DMS79 (cell line): ENCODE measurements around the gene PRR5.

Source experiments
- DNase-seq: peaks from one replicate; lab custom pipeline; 2025; lab: John Stamatoyannopoulos, UW

The PRR5 gene

DNA sequence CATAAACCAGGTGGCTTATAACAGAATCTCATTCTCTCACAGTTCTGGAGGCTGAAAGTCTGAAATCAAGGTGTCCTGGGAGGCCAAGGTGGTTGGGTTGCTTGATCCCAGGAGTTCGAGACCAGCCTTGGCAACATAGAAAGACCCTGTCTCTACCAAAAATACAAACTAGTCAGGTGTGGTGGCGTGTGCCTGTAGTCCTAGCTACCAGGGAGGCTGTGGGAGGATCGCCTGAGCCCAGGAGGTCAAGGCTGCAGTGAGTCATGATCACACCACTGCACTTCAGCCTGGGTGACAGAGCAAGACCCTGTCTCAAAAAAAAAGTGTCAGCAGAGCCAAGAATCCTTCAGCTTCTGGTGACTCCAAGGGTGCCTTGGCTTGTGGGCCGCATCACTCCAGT lies 8.9 kb upstream of the PRR5 start:
- no peak for DNase-seq

DNA sequence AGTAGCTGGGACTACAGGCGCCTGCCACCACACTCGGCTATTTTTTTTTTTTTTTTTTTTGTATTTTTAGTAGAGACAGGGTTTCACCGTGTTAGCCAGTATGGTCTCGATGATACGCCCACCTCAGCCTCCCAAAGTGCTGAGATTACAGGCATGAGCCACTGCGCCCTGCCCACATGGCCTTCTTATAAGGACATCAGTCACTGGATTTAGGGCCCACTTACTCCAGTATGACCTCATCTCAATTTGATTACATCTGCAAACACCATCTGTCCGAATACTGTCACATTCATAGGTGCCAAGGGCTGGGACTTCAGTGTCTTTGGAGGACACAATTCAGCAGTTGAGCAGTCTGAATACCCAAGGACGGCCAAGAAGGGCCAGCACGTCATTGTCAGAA lies 8.2 kb upstream of the PRR5 start:
- DNase-seq: no peak

DNA sequence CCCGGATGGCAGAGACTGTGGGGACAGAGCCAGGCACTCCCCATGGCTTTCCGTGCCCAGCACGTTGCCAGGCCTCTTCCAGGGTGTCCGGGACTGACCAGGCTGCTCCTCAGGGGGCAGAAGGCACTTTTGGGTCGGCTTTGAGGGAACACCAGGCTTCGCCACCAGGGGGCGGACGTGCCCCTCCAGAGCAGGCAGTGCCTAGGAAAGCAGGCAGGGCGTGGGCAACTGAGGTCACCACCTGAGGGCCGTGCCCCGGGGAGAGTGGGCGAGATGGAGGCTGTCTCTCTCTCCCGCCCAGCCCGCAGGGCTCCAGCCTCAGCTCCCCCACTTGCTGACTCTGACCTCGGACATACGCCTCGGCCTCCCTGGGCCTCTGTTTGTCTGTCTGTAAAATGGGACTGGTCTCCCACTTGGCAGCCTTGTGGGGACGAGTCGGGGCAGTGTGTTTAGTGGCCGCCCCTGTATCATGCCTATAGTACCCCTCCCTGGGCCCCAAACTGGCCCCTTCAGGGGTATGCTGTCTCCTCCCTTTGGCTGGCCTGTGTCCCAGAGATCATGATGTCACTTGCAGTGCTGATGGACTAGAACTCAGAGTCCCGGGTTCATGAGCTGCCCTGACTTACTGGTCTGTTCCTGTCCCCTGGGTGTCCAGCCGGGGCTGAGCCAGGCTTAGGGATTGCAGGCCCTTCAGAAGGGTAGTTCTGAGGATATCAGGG lies 4.4 kb upstream of the PRR5 start:
- no peak for DNase-seq

DNA sequence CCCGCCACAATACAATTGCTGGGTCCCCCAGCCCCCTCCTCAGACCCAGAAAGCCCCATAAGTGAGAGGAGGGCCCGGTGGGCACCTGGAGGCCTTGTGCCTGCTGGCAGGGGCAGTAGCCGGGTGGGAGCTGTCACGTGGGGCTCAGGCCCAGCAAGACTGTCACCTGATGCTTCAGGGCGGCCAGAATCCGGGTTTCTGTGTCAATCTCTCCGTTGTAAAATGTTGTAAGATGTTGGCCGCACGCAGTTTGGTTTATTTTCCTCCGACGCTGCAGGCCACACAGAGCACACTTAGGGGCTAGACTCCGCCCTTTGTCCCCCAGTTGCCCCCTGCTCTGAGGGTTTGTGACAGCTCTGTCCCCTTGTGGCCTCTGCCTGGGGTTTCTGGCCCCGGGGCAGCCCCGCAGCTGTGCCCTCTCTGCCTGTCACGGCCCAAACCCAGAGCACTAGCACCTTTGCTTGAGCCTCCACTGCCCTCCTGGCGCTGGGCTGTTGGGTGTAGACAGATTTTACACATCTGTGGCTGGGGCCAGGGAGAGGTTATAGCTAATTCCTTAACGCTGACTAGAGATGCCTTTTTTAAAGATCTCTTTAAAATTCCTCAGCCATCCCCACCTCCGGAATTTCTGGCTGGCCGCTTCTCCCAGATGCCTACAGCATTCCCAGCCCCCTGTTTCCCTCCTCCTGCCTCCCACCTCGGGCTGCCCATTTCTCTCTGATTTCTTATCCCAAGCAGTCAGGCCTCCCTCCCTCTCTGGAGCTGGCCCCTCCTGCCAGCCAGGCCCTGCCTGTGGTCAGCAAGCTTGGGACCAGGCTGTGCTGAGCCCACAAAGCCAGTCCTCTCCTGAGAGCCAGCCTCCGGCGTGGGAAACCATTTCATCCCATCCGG lies 3.2 kb upstream of the PRR5 start:
- no peak for DNase-seq

DNA sequence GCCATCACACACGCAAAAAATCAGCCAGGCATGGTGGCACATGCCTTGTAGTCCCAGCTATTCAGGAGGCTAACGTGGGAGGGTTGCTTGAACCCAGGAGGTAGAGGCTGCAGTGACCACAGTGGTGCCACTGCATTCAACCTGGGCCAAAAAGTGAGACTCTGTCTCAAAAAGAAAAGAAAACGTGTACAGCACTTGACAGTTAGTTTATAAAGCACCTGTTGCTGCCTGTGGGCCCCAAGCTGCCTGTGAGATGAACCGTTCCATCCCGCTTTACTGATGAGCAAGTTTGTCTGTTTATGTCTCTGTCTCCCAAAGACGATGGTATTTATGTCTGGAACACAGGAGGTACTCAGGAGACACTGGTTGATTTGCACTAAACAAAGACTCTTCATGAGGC lies 1.5 kb upstream of the PRR5 start:
- no peak for DNase-seq

DNA sequence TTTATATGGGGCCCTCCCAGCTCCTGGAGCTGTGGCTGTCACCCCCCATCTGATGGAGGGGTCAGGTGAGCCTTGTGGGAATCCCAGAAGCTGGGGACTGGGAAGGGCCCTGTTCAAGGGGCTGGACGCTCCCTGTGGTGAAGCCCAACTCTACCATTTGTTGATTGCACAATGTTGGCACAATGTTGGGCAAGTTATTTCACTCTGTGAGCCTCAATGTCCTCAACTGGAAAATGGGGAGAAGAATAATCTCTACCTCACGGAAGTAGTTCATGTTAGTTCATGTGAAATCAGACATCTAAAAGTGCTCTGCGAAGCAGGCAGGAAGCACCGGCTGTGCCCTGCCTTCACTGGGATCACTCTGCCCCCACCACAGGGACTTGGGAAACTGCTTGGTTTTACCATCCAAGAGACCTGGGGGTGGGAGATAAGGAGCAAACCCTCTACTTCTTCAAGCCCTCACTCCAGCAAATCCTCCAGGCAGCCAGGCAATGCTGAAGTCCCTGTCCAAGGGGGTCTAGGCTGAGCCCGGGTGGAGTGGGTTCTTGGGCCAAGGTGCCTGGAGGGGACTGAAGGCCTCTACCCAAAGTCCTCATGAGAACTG lies 715 bp upstream of the PRR5 start:
- no peak for DNase-seq

DNA sequence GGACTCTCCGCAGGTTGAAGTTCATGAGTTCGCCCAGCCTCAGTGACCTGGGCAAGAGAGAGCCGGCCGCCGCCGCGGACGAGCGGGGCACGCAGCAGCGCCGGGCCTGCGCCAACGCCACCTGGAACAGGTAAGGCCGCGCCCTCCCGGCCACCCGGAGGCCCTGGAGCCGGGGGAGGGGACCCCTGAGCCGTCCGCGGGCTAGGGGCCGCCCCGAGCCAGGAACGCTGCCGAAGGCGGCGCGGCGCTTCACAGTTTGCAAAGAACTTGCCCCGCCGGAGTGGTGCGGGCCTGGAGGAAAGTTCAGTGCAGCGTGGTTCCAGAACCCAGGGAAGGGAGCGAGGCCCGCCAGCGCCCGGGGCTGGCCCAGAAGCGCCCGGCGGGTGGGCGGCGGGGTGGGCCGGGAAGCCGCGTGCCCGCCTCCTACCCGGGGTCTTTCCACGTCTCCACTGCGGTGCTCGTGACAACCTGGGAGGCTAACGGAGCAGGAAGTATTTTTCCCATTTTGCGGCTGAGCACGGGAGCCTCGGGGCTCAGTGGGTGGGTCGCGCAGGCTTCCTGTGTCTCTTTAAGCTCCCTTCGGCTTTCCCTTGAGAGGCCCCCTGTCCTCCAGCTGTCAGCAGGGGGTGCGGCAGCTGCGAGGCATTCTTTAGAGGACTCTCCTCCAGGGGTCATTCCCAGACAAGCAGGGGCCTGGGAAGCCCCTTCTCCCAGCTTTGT lies 635 bp downstream of the PRR5 start:
- DNase-seq: no peak

DNA sequence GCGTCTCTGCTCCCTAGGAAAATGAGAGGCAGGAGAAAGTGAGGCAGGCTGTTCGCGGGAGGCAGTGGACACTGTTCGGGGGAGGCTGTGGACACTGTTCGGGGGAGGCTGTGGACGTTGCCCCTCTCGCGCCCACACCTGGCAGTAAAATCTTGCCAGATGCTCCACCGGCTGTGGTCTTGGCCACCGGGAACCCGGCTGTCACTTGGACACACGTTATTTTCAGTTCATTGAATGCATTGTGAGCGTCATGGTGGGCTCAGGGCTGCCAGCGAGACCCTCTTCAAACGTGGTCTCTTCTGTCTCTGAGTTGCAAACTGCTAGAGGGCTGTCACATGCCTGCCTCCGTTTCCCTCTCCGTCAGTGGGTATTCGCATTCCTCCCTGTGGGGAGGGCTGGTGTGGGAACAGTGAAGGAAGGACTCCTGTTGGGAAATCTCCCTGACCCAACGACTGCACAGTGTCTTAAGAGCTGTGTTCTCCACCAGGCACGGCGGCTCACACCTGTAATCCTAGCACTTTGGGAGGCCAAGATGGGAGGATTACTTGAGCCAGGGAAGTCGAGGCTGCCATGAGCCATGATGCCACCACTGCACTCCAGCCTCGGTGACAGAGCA lies 1.4 kb downstream of the PRR5 start:
- no peak for DNase-seq

DNA sequence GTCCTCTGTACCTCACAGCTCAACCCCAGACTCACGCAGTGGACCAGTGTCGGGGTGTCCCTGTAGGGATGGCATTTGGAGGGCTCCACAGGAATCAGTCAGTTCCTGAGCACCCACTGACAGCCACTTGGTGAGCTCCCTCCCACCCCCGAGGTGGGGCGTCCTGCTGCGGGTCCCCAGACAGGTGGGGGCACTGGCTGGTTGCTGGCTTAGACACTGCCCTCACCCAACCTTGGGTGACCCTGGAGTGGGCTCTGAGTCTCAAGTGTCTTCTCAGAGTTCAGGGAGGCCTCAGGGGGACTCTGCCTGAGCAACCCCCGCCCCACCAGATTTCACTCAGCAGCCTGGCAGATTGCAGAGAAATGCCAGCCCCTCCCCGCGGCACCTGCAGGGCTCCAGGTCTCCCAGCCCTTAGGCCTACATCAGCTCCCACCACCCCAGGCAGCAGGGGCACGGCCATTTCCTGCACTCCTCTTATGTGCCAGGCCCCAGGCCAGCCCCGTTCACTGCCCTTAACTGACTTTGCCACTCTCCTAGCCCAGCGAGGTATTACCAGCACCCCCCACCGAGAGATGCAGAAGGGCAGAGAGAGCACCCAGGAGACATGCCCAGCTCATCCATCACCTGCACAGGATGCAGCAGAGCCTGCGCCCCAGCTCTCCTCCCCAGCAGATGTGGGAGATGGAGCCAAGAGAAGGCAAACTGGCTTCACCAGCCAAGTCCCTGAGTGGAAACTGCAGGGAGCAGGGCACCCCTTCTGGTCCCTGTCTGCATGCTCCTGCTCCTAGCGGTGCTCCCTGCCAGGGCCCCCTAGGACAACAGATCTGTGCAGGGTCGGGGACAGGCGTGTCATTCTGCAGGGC lies 2.4 kb downstream of the PRR5 start:
- DNase-seq: no peak

DNA sequence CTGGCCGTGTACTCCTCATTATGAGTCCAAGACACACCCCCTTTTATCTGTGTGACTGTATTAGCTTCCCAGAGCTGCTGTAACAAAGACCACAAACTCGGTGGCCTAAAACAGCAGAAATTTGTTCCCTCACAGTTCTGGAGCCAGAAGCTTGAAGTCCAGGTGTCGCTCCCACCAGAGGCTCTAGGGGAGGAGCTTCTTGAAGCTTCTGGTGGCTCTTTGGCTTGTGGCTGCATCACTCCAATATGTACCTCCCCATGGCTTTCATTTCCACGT lies 3.0 kb downstream of the PRR5 start:
- DNase-seq: no peak

DNA sequence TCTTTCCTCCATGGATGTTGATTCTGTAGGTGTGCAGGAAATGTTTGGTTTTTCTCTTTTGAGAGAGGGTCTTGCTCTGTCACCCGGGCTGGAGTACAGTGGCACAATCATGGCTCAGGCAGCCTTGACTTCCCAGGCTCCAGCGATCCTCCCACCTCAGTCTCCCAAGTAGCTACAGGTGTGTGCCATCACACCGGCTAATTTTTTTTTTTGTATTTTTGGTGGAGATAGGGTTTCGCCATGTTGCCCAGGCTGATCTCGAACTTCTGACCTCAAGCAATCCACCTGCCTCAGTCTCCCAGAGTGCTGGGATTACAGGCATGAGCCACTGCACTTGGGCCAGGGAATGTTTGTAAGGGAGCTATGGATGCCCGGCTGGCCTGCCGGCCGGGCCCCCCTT lies 4.5 kb downstream of the PRR5 start:
- no peak for DNase-seq

DNA sequence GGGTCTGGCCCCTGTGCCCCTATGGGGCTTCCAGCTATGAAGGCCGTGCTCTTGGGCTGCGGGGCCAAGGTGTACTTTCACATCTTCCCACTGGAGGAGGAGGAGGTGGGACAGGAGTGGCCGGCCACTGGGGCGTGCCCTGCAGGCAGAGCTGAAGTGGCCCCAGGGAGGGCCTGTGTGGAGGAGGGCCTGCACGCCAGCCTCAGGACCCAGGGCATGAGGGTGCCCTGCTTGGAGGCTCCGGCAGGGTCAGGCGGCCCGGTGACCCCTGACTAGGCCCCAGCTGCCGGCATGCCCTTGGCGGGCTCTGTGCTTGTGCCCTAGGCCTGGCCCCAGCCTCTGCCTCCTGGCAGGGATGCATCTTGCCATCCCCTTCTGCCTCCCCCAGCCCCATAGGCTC lies 5.2 kb downstream of the PRR5 start:
- no peak for DNase-seq

DNA sequence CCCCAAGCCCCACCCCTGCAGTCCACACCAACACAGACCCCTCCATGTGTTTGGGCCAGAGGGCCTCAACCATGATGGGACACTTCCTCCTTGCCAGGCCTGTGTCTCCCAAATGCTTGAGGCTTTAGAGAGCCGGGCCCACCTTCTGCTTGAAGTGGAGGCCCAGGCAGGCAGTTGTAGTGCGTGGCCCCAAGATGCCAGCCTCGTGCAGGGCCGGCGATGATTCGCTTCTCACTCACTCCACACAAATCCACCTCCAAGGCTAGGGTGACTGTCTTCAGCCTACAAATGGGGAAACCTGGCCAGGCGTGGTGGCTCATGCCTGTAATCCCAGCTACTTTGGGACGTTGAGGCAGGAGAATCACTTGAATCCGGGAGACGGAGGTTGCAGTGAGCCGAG lies 5.7 kb downstream of the PRR5 start:
- DNase-seq: no peak

DNA sequence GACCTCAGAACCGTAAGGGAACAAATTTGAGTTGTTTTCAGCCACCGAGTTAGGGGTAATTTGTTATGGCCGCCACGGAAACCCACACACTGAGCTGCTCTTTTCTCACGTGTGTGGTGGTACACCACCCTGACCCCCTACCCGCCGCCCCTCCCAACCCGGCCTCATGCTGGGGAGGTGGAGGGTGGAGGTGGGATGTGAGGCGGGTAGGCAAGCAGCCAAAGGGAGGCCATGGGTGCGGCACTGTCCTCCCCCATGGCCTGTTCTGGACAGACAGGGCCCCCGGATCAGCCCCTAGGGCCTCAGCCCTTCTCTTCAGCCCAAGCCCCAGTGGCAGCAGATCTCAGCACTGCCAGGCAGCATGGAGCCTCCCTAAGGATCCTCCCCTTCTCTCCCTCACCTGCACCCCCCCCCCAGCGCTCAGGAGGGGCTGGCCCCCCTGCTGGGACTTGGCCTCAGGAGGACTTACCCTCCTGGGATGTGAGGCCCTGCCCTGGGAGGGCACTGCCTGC lies 7.9 kb downstream of the PRR5 start:
- no peak for DNase-seq

DNA sequence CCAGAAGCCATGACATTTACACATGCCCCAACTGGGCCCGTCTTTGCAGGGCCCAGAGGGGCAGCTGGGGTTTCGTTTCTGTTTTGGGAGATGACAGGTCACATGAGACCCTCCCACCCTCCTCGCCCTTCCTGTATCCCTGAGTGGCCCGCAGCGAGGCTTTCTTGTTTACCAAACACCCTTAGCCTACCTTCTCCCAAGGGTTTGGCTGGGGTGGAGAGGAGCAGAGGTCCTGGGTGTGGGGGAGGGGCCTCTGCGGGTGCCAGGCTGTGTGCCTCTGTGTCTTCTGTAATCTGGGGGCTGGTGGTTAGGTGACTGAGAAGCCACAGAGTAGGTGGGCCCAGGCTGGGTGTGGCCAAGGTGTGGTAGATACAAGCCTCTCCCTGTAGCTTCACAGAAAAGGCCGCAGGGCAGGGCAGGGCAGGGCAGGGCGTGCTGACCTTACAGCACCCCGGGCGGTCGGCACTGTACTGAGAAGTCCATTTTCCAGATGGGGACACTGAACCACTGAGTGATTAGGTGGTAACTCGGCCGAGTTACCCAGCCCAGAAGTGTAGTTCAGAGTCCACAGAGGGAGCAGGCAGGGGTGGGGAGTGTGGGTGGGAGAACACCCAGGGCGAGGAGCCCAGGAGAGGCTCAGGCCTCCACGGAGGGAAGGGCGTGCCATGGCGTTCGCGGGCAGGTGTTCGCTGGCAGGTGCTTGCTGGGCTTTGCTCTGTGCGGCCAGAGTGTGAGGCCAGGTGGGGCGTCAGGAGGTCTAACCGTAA lies 8.7 kb downstream of the PRR5 start:
- DNase-seq: no peak

DNA sequence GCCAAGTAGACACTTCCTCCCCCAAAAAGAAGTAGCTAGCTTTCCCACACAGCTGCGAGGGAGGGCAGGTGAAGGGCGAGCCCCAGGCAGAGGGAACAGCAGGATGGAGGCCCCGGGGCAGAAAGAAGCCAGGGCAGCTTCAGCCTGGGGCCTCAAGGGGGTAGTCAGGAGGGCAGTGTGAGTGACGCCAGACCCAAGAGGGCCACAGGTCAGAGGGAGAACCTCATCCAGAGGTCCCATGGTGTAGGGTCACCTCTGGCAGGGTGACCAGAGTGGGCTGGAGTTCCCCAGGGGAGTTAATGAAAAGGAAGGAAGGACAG lies 9.2 kb downstream of the PRR5 start:
- DNase-seq: no peak

DNA sequence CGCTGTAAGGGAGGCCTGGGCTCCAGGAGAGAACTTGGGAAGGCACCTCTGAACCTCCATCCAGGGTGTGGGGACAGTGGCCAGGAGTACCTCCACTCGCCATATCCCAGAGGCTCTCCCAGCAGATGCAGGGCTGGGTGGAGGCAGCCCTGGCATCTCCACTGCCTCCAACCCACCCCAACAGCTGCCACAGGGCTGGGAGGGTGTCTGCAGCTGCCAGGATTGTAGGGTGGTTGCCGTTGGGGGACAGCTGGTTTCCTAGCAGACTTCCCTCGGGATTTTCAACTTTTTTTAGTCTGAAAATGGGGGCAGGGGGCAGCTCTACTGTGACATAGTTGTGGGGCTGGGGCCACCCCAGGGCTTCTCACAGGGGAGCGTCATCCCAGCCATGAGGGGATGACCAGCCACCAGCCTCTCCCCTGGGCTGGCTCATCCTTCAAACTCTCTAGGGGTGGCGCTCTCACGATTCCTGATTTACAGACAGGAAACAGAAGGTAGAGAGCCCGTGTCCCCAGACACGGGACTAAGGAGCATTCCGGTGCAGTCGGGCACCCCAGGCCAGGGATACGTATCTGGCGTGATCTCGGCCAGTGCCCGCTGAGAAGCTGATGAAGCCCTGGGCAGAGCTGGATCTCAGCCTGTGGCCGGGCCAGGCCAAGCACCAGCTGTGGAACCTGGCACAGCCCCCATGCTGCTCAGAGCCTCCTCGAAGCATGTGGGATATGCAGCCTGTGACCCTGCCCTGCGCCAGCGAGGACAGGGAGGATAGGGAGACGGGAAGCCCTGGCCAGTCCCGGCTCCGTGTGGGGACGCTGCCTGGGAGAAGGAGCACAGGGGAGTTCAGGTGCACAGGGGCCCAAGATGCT lies 9.9 kb downstream of the PRR5 start:
- no peak for DNase-seq

DNA sequence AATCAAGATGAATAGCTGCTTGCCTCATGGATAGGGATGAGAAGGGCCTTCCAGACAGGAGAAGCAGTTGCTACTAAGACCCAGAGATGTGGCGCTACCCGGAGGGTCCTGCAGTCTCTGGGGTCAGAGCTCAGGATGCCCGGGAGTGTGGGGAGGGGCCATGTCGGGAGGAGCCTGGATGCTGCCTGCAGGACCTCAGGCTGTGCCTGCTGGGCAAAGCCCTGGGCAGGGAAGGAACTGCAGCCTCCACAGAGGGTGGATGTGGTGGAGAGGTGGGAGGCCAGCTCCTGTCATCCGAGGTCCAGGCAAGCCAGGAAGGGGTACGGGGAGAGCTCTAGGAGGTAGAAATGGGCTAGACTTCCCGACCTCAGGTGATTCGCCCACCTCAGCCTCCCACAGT lies 11.0 kb downstream of the PRR5 start:
- DNase-seq: no peak

DNA sequence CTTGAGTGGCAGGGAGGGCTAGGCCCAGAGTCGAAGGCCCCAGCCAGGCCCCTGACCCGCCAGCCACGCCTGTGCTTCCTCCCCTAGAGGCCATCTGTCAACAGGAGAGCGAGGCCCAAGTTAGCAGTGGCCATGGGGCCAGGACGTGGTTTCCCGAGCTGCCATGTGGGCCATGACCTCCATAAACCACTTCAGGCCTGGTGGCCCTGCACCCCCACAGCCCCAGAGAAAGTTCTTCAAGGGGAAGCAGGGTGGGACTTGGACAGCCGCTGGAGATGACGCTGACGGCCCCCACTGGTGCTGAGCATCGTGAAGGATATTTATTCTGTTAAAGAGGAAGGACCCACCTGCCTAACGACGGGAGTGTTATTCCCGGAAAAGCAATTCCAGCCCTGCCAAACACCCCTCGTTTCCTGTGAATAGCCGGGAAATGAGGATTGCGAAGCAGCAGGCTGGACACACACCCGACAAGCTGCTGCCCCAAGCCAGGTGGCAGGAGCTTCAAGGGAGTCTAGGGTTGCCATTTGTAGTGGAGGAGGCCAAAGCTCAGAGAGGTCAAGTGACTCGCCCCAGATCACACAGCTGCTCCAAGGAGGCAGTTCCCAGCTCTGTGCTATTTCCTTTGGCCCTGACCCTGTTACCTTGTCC lies 12.8 kb downstream of the PRR5 start:
- DNase-seq: no peak
